ENCODE data around the gene CDH18. TPM values are rescaled to one million over a fixed set of nuclear protein-coding genes. Genes with fewer than 3 reads are reported as not detected.

Gene CDH18
- total RNA-seq, 1 experiment from 2014 or later, result not detected

- DNase-seq (ENCODE audit: low spot score), result no peak
These were observed 242.8 kb downstream of the CDH18 start for GRCh38 chr5:19745247-19745646.

GRCh38 chr5:19739671-19740070 lies 248.3 kb downstream of the CDH18 start:
- DNase-seq (ENCODE audit: low spot score), result no peak

- no peak for DNase-seq (ENCODE audit: low spot score)
These were observed 253.2 kb downstream of the CDH18 start for GRCh38 chr5:19734776-19735175.

- no peak for DNase-seq (ENCODE audit: low spot score)
These were observed 254.1 kb downstream of the CDH18 start for GRCh38 chr5:19733612-19734495.

- DNase-seq (ENCODE audit: low spot score), result no peak
These were observed 259.4 kb downstream of the CDH18 start for GRCh38 chr5:19728571-19728970.

- no peak for DNase-seq (ENCODE audit: low spot score)
These were observed 268.9 kb downstream of the CDH18 start for GRCh38 chr5:19719109-19719508.

- no peak for DNase-seq (ENCODE audit: low spot score)
These were observed 274.3 kb downstream of the CDH18 start for GRCh38 chr5:19713740-19714139.

- DNase-seq (ENCODE audit: low spot score), result no peak
These were observed 278.6 kb downstream of the CDH18 start for GRCh38 chr5:19709403-19709802.

- no peak for DNase-seq (ENCODE audit: low spot score)
These were observed 281.2 kb downstream of the CDH18 start for GRCh38 chr5:19706776-19707175.

- DNase-seq (ENCODE audit: low spot score), result no peak
These were observed 286.3 kb downstream of the CDH18 start for GRCh38 chr5:19701731-19702130.

GRCh38 chr5:19694949-19695611 lies 292.9 kb downstream of the CDH18 start:
- DNase-seq (ENCODE audit: low spot score), result no peak

- no peak for DNase-seq (ENCODE audit: low spot score)
These were observed 297.0 kb downstream of the CDH18 start for GRCh38 chr5:19690978-19691377.

GRCh38 chr5:19685473-19685872 lies 302.5 kb downstream of the CDH18 start:
- DNase-seq (ENCODE audit: low spot score), result no peak

GRCh38 chr5:19676895-19677294 lies 311.1 kb downstream of the CDH18 start:
- DNase-seq (ENCODE audit: low spot score), result no peak

- no peak for DNase-seq (ENCODE audit: low spot score)
These were observed 327.3 kb downstream of the CDH18 start for GRCh38 chr5:19660679-19661078.

GRCh38 chr5:19655627-19656026 lies 332.4 kb downstream of the CDH18 start:
- DNase-seq (ENCODE audit: low spot score), result no peak

- DNase-seq (ENCODE audit: low spot score), result no peak
These were observed 349.5 kb downstream of the CDH18 start for GRCh38 chr5:19638461-19638860.

GRCh38 chr5:19630876-19631275 lies 357.1 kb downstream of the CDH18 start:
- DNase-seq (ENCODE audit: low spot score), result no peak

- no peak for DNase-seq (ENCODE audit: low spot score)
These were observed 361.8 kb downstream of the CDH18 start for GRCh38 chr5:19626211-19626610.

GRCh38 chr5:19625562-19625961 lies 362.4 kb downstream of the CDH18 start:
- DNase-seq (ENCODE audit: low spot score), result no peak

- DNase-seq (ENCODE audit: low spot score), result no peak
These were observed 368.4 kb downstream of the CDH18 start for GRCh38 chr5:19619571-19619970.

GRCh38 chr5:19616701-19617215 lies 371.2 kb downstream of the CDH18 start:
- no peak for DNase-seq (ENCODE audit: low spot score)

GRCh38 chr5:19615661-19616060 lies 372.3 kb downstream of the CDH18 start:
- no peak for DNase-seq (ENCODE audit: low spot score)
